Measurements from ENCODE around the gene SLC27A5.
"Not testable (repeated sequence)": the region's sequence is repeated elsewhere in the genome, so short reads cannot be mapped to it uniquely, and the experiment has no call there.

SLC27A5 gene

GRCh38 chr19:58550362-58551122, 38.8 kb upstream of the SLC27A5 start:
- DNase-seq = peak; percentile 25 to 29

- no peak for DNase-seq
Measured at GRCh38 chr19:58549664-58550361, 38.0 kb upstream of the SLC27A5 start.

GRCh38 chr19:58548859-58549663, 37.3 kb upstream of the SLC27A5 start:
- DNase-seq = no peak

GRCh38 chr19:58547323-58548312, 35.8 kb upstream of the SLC27A5 start:
- no peak for DNase-seq

GRCh38 chr19:58546019-58546530, 34.3 kb upstream of the SLC27A5 start:
- DNase-seq = no peak

- DNase-seq = peak in 1 of 2 experiments; percentile 31
Measured at GRCh38 chr19:58545286-58546018, 33.7 kb upstream of the SLC27A5 start.

- no peak for DNase-seq
Measured at GRCh38 chr19:58544591-58545285, 32.9 kb upstream of the SLC27A5 start.

GRCh38 chr19:58543826-58544590, 32.2 kb upstream of the SLC27A5 start, which contains the start of gene TRIM28:
Gene TRIM28, plus strand, starts transcription at chr19:58544064. Its CDS starts 694 bp downstream, at chr19:58544758.
- peak; percentile 100 for DNase-seq

- DNase-seq = not testable (repeated sequence)
Measured at GRCh38 chr19:58542641-58543372, 31.0 kb upstream of the SLC27A5 start.

GRCh38 chr19:58539169-58539559, 27.4 kb upstream of the SLC27A5 start:
- not testable (repeated sequence) for DNase-seq

- peak; percentile 56 to 65 for DNase-seq
Measured at GRCh38 chr19:58538257-58539168, 26.7 kb upstream of the SLC27A5 start.

GRCh38 chr19:58536852-58537798, 25.3 kb upstream of the SLC27A5 start:
- no peak for DNase-seq

GRCh38 chr19:58535857-58536256, 24.1 kb upstream of the SLC27A5 start:
- no peak for DNase-seq

- DNase-seq = no peak
Measured at GRCh38 chr19:58531034-58531840, 19.4 kb upstream of the SLC27A5 start.

GRCh38 chr19:58529405-58529804, 17.6 kb upstream of the SLC27A5 start:
- DNase-seq = no peak

- no peak for DNase-seq
Measured at GRCh38 chr19:58522709-58523108, 10.9 kb upstream of the SLC27A5 start.

Data from activated T-cell treated with anti-CD3 and anti-CD28 coated beads, Interleukin-2, amount 50 U/mL, for 48 hours (primary cell).